ENCODE results near the gene MDFI. TPM values are rescaled to one million over a fixed set of nuclear protein-coding genes. Genes with fewer than 3 reads are reported as not detected.
"Not testable (repeated sequence)": the region's sequence is repeated elsewhere in the genome, so short reads cannot be mapped to it uniquely, and the experiment has no call there.

The MDFI gene
- total RNA-seq, 1 donor from 2014 or later: 84.6 TPM

- Histone ChIP-seq H3K27me3 (ENCODE audit: control insufficient read depth, insufficient read depth, low read length) (peaks cover 5% of the 10 kb centered on the region), H3K4me3 (ENCODE audit: low read depth, low read length) (no peak overlapping the region), H3K36me3 (ENCODE audit: control insufficient read depth, insufficient read depth, low read length) (no peaks in the 10 kb centered on the region)
- no peak for TF ChIP-seq CTCF (IDR thresholded peaks at IDR 0.05; ENCODE audit: insufficient read depth, low read length, poor library complexity, severe bottlenecking)
- DNase-seq (ENCODE audit: low read depth): no peak
Observed at GRCh38 chr6:41618598-41618997, 19.7 kb upstream of the MDFI start.

- not testable (repeated sequence) for H3K27me3 ChIP-seq (ENCODE audit: control insufficient read depth, insufficient read depth, low read length); H3K36me3 ChIP-seq (ENCODE audit: control insufficient read depth, insufficient read depth, low read length); DNase-seq (ENCODE audit: low read depth); H3K4me3 ChIP-seq (ENCODE audit: low read depth, low read length)
Observed at GRCh38 chr6:41619193-41619592, 19.1 kb upstream of the MDFI start.

- H3K27me3 ChIP-seq (ENCODE audit: control insufficient read depth, insufficient read depth, low read length): peaks cover 5% of the 10 kb centered on the region
- H3K4me3 ChIP-seq (ENCODE audit: low read depth, low read length): no peak overlapping the region
- TF ChIP-seq CTCF (IDR thresholded peaks at IDR 0.05; ENCODE audit: insufficient read depth, low read length, poor library complexity, severe bottlenecking): no peak
- DNase-seq (ENCODE audit: low read depth): no peak
- no peaks in the 10 kb centered on the region for H3K36me3 ChIP-seq (ENCODE audit: control insufficient read depth, insufficient read depth, low read length)
Observed at GRCh38 chr6:41621367-41621766, 16.9 kb upstream of the MDFI start.

- TF ChIP-seq CTCF (IDR thresholded peaks at IDR 0.05; ENCODE audit: insufficient read depth, low read length, poor library complexity, severe bottlenecking): no peak
- Histone ChIP-seq H3K4me3 (ENCODE audit: low read depth, low read length) (no peak overlapping the region), H3K27me3 (ENCODE audit: control insufficient read depth, insufficient read depth, low read length) (peaks cover 5% of the 10 kb centered on the region), H3K36me3 (ENCODE audit: control insufficient read depth, insufficient read depth, low read length) (no peaks in the 10 kb centered on the region)
- DNase-seq (ENCODE audit: low read depth): no peak
Observed at GRCh38 chr6:41621802-41622201, 16.5 kb upstream of the MDFI start.

- peaks cover 5% of the 10 kb centered on the region for H3K27me3 ChIP-seq (ENCODE audit: control insufficient read depth, insufficient read depth, low read length)
- DNase-seq (ENCODE audit: low read depth): no peak
- H3K4me3 ChIP-seq (ENCODE audit: low read depth, low read length): no peak overlapping the region
- H3K36me3 ChIP-seq (ENCODE audit: control insufficient read depth, insufficient read depth, low read length): no peaks in the 10 kb centered on the region
- TF ChIP-seq CTCF (IDR thresholded peaks at IDR 0.05; ENCODE audit: insufficient read depth, low read length, poor library complexity, severe bottlenecking): no peak
Observed at GRCh38 chr6:41622206-41622988, 15.9 kb upstream of the MDFI start.

- no peak for TF ChIP-seq CTCF (IDR thresholded peaks at IDR 0.05; ENCODE audit: insufficient read depth, low read length, poor library complexity, severe bottlenecking)
- peaks cover 5% of the 10 kb centered on the region for H3K27me3 ChIP-seq (ENCODE audit: control insufficient read depth, insufficient read depth, low read length)
- DNase-seq (ENCODE audit: low read depth): no peak
- no peak overlapping the region for H3K4me3 ChIP-seq (ENCODE audit: low read depth, low read length)
- no peaks in the 10 kb centered on the region for H3K36me3 ChIP-seq (ENCODE audit: control insufficient read depth, insufficient read depth, low read length)
Observed at GRCh38 chr6:41623330-41623729, 14.9 kb upstream of the MDFI start.

Measured in kidney epithelial cell (primary cell).